Middle frontal gyrus (tissue), 1 donor: ENCODE measurements around the gene CXCL13.
"Not testable (repeated sequence)": the region's sequence is repeated elsewhere in the genome, so short reads cannot be mapped to it uniquely, and the experiment has no call there.

Source experiments
- DNase-seq: peaks from one replicate; pipeline ENCODE4 v3.0.0-alpha.2; 2015; ENCODE audit warnings: low spot score; ENCODE audit errors: extremely low spot score

The CXCL13 gene

GRCh38 chr4:77660318-77660717 is 54.7 kb downstream of the CXCL13 start:
- DNase-seq: not testable (repeated sequence)
